Measurements from ENCODE around the gene PPP2R2C.

The PPP2R2C gene

GRCh38 chr4:6426571-6427438 lies 45.6 kb downstream of the PPP2R2C start:
- no peak for DNase-seq (ENCODE audit: low read depth in 2 of 2)

DNA sequence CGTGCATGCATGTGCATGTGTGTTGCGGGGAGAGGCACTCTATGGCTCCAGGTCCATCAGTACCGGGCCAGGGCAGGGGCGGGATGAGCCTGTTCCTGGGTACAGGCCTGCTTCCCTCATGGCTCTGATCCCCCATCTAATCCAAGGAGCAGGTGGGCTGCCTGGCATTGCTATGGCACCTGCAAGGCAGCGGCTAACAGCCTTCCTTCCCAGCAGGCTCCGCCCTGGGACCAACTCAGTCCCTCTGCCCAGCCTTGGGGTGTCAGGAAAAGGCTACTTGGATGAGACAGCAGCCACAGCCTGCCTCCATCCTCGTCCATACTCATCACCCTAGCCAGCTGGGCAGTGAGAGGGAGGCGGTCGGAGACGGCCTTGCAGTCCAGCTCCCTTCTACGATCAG lies 46.5 kb downstream of the PPP2R2C start:
- DNase-seq (ENCODE audit: low read depth in 2 of 2), result no peak

DNA sequence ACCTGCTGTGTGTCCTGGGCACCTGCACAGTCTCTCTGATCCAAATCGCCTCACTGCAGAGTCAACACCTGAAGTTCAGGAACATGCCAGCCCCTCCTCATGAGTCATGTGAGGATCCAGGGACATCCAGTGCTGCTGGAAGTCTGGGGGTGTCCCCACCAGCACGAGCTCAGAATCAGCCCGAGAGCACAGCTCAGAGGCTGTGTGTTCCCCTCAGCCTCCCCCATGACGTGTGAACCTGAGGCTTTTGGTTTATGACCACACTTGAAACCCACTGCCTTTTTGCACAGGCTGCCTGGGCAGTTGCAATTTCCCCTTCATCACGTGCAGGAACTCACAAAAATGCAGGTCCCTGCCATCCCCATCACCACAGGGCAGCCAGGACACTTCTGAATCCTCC lies 47.1 kb downstream of the PPP2R2C start:
- DNase-seq (ENCODE audit: low read depth in 2 of 2), result no peak

- no peak for DNase-seq (ENCODE audit: low read depth in 2 of 2)
These were observed 48.0 kb downstream of the PPP2R2C start for GRCh38 chr4:6424425-6424824.

- DNase-seq (ENCODE audit: low read depth in 2 of 2), result no peak
These were observed 48.8 kb downstream of the PPP2R2C start for GRCh38 chr4:6423575-6423974.

DNA sequence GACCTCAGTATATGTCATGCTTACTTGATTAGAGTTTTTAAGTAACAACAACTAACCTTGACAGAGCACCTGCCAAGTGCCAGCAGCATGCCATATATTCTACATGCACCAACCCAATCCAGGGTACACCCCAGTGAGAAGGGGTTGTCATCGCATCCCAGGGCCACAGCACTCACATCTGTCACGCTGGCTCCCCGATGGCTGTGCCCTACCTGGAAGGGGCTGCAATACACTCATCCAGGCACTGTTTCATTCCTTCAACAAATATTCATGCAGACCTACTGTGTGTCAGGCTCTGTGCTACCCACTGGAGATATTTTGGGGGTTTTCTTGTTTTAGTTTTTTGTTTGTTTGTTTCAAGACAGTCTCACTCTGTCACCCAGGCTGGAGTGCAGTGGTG lies 49.5 kb downstream of the PPP2R2C start:
- no peak for DNase-seq (ENCODE audit: low read depth in 2 of 2)

DNA sequence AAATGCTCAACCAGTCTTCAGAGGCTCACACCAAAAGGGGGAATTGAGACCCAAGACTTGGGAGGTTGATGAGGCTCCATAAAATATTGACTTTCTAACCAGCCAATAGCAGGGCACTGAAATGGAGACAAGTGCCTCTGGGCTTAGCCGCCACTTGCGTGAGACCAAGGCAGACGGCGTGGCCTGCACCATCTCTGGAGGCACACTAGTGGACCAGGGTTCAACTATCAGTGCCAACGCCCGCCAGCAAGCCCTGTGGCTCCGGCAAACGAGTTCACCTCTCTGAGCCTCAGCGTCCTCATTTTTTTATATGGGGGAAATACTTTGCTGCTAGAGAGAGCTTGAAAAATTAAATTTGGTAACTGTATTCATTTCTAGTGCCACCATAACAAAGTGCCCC lies 50.3 kb downstream of the PPP2R2C start:
- no peak for DNase-seq (ENCODE audit: low read depth in 2 of 2)

- DNase-seq (ENCODE audit: low read depth in 2 of 2), result no peak
These were observed 51.0 kb downstream of the PPP2R2C start for GRCh38 chr4:6421397-6421796.

DNA sequence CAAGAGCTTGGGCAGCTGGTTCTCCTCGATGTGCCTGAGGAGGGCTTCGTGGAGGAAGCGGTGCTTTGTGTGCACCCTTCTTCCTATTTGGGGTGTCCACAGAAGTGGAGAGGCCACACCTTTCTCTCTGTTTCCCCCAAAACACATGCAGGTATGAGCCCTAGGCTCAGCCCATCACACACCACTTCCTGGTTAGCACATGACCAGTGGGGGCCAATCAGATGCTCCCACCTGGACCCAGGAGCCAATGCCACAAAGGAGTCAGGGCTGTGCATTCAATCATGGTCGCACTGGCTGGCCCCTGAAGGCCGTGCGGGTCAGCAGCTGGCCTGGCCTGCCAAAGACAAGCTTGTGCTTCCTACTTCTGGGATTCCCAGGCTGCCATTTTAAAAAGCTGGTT lies 51.4 kb downstream of the PPP2R2C start:
- no peak for DNase-seq (ENCODE audit: low read depth in 2 of 2)

- no peak for DNase-seq (ENCODE audit: low read depth in 2 of 2)
These were observed 52.4 kb downstream of the PPP2R2C start for GRCh38 chr4:6420036-6420435.

DNA sequence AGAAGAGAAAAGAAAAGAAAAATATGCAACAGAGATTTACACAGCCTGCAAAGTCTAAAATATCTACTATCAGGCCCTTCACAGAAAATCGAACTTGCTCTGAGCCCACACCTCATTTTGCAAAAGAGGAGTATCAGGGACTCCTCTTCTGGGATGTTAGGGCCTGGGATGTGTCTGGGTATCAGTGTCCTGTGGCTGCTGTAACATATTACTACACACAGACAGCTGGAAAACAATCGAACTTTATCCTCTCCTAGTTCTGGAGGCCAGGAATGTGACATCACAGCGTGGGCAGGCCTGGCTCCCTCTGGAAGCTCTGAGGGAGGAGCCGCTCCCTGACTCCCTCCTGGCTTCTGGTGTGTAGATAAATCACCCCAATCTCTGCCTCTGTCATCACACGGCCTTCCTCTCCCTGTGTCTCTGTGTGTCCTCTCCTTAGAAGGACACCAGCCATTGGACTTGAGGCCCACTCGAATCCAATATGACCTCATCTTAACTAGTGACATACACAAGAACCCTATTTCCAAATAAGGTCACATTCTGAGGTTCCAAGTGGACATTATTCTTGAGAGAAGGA lies 52.9 kb downstream of the PPP2R2C start:
- no peak for DNase-seq (ENCODE audit: low read depth in 2 of 2)

GRCh38 chr4:6418193-6418755 lies 54.1 kb downstream of the PPP2R2C start:
- no peak for DNase-seq (ENCODE audit: low read depth in 2 of 2)

DNA sequence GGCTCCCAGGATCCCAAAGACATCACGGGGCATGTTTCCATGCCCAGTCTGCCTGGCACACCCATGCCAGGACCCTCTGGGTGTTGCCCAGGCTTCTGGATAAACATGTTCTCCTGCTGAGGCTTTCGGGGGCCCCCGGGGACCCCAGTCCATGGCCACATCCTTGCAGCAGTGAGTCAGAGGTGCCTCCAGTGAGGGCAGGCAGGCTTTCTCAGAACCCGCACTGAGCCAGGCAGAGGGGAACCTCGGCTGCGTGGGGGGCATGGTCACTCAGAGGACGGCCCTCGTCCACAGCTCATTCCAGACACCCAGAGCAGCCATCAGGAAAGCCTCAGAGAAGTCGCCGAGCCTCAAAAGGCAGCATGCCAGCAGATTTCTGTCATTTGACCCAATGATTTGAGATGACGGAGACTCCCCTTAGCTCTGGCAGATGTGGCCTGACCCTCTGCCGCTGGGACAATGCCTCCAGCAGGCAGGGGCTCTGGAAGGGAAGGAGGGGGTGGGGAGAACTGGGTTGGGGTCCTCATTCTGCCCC lies 54.8 kb downstream of the PPP2R2C start:
- no peak for DNase-seq (ENCODE audit: low read depth in 2 of 2)

- no peak for DNase-seq (ENCODE audit: low read depth in 2 of 2)
These were observed 55.7 kb downstream of the PPP2R2C start for GRCh38 chr4:6416518-6417286.

DNA sequence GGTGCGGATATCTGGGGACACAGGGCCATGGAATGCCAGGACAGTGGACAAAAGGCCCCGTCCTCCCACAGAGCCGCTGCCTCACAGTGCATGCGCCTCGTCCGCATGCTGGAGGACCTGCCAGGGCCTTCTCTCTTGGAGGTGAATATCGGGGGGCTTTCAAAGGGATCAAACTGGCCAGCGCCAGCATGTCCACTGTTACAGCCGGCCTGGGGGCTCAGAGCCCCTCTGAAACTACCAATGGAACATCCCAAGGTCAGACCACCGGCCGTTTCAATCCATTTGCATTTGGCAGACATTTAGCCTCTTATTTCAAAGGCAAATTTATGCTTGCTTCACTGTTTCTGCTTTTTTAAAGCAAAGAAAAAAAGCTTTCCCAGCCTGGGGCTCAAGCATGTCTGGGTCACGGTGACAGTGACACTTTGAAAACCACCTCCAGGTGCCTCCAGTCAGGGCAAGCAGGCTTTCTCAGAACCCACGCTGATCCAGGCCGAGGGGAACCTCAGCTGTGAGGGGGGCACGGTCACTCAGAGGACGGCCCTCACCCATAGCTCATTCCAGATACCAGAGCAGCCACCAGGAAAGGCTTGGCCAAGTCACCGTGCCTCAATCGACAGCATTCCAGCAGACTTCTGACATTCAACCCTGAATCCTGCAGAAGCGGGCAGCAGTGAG lies 57.2 kb downstream of the PPP2R2C start:
- no peak for DNase-seq (ENCODE audit: low read depth in 2 of 2)

GRCh38 chr4:6414578-6414977 lies 57.8 kb downstream of the PPP2R2C start:
- DNase-seq (ENCODE audit: low read depth in 2 of 2), result no peak

DNA sequence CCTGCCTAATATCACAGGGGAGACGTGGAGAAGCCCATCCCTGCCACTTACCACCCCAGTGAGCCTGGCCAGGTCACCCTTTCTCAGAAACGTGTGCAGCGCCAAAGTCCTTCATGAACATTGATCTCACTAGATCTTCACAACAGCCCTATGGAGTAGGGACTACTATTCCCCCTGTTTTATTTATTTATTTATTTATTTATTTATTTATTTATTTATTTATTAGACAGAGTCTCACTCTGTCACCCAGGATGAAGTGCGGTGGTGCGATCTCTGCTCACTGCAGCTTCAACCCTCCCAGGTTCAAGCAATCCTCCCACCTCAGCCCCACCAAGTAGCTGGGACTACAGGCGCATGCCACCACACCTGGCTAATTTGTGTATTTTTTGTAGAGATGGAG lies 61.8 kb downstream of the PPP2R2C start:
- DNase-seq (ENCODE audit: low read depth in 2 of 2), result no peak

DNA sequence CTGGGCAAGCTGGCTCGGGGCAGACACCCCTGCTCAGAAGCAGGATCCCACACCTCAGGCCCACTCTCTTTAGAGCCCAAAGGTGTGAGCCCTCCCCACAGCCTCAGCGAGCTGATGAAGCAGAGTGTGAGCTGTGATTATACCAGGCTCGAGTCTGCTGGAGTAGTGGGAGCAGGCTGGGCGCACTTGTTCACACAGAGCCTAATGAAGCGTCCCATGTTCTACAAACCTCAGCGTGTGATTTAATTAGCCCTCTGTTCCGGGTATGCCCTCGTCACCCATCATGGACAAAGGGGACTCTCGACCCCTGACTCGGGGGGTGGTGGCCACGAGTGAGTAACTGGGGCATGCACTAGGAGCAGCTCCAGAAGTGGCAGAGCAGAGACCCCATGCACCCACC lies 62.3 kb downstream of the PPP2R2C start:
- DNase-seq (ENCODE audit: low read depth in 2 of 2), result no peak

DNA sequence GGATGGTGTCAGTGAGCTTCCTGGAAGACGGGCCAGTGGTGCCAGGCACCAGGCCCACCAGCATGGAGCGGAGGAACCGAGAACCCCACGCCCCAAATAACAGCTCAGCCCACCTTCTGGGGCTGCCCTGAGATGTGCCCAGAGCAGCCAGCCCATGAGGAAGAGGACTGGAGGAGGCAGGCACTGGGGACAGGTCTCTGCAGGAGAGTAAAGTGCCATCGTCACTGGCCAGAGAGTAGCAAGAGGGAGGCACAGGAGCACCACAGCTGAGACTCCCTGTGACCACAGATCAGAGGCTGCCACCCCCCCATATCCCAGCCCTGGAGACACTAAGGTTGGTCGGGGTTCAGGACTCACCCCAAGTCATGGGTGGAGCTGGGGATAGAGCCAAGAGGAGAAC lies 63.0 kb downstream of the PPP2R2C start:
- no peak for DNase-seq (ENCODE audit: low read depth in 2 of 2)

DNA sequence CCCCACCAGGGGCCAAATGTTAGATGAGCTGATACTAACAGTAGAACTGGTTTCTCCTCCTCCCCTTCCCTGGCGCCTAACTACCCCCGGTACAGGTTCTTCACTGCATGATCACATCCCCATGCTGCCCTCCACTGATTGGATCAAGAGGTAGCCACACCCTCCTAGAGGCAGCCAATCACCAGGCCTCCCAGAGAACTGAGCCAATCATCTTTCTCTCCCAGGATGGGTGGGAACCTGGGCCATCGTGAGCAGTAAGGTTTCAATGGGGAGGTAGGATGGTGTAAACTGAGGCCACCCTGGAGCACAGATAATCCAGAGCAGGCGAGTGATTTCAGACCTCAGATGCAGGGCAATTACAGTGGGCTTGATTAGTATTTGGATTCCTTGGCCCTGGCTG lies 64.2 kb downstream of the PPP2R2C start:
- no peak for DNase-seq (ENCODE audit: low read depth in 2 of 2)

- no peak for DNase-seq (ENCODE audit: low read depth in 2 of 2)
These were observed 67.1 kb downstream of the PPP2R2C start for GRCh38 chr4:6405397-6405706.
